Keratinocyte (primary cell): Measurements from ENCODE around the gene CCDC85B.

Source experiments
- CTCF ChIP-seq, 3 experiments: IDR thresholded peaks in 1 of 3; conservative IDR thresholded peaks in 1 of 3; optimal IDR thresholded peaks in 1 of 3; 2 replicates in 2 of 3; 3 replicates in 1 of 3; pipeline versions ENCODE3 to v1.5.1; 2011; ENCODE audit warnings: low read length in 3 of 3, mild to moderate bottlenecking in 3 of 3, moderate library complexity in 2 of 3, control low read depth in 1 of 3, inconsistent platforms in 1 of 3; ENCODE audit not compliant: insufficient read depth in 2 of 3; ENCODE audit errors: extremely low read depth in 1 of 3
- EZH2 ChIP-seq: IDR thresholded peaks from one replicate; pipeline ENCODE4 v1.6.1; 2012; ENCODE audit warnings: inconsistent platforms, mild to moderate bottlenecking, low read length, moderate library complexity

GRCh38 chr11:65922565-65922964, 32.1 kb downstream of the CCDC85B start:
- no peak for TF ChIP-seq CTCF (optimal IDR thresholded peaks at IDR 0.05 in 1 of 3, IDR thresholded peaks at IDR 0.05 in 1 of 3, conservative IDR thresholded peaks at IDR 0.05 in 1 of 3; ENCODE audit: extremely low read depth in 1 of 3, insufficient read depth in 2 of 3, low read length in 3 of 3)
- no peak for TF ChIP-seq EZH2
